ENCODE measurements around the gene TMEM9. TPM values are rescaled to one million over a fixed set of nuclear protein-coding genes. Genes with fewer than 3 reads are reported as not detected.

Gene TMEM9
- total RNA-seq, 2 donors from 2014 or later = 145 to 156 TPM

- no peak overlapping the region for H3K9ac ChIP-seq (ENCODE audit: extremely low read depth, low read length, poor library complexity, severe bottlenecking)
- H3K27me3 ChIP-seq (ENCODE audit: control insufficient read depth, insufficient read depth, low read length, poor library complexity, severe bottlenecking) = no peaks in the 10 kb centered on the region
- no peaks in the 10 kb centered on the region for H3K9me3 ChIP-seq (ENCODE audit: control insufficient read depth, low read length)
- H3K4me1 ChIP-seq (ENCODE audit: control insufficient read depth, insufficient read depth, low read length) = no peaks in the 10 kb centered on the region
- H3K27me3 Mint-ChIP-seq (ENCODE audit: insufficient read depth) = peaks cover 2% of the 10 kb centered on the region
- peaks cover under 1% of the 10 kb centered on the region for H3K36me3 ChIP-seq (ENCODE audit: control insufficient read depth, insufficient read depth, low read length)
- no peak overlapping the region for H3K27ac Mint-ChIP-seq
- no peak overlapping the region for H3K4me3 ChIP-seq (ENCODE audit: low read length)
- H3K4me3 Mint-ChIP-seq = no peak overlapping the region
- H3K9me3 Mint-ChIP-seq = peaks cover 4% of the 10 kb centered on the region
- no peak overlapping the region for H3K27ac ChIP-seq (ENCODE audit: low read depth, low read length)
- TF ChIP-seq CTCF (conservative IDR thresholded peaks at IDR 0.05) = no peak
- peaks cover 12% of the 10 kb centered on the region for H3K36me3 Mint-ChIP-seq (ENCODE audit: low read depth)
- H3K4me1 Mint-ChIP-seq = peaks cover 10% of the 10 kb centered on the region
- 91 to 96% methylated on average over 9 to 13 of the region's 13 CpGs for WGBS, 2 experiments (ENCODE audit: insufficient coverage in 1 of 2, insufficient read length in 1 of 2)
- no peak for DNase-seq
These were observed 25.3 kb downstream of the TMEM9 start for GRCh38 chr1:201128962-201129361.

- no peak overlapping the region for H3K9ac ChIP-seq (ENCODE audit: extremely low read depth, low read length, poor library complexity, severe bottlenecking)
- peaks cover 4% of the 10 kb centered on the region for H3K9me3 Mint-ChIP-seq
- no peaks in the 10 kb centered on the region for H3K9me3 ChIP-seq (ENCODE audit: control insufficient read depth, low read length)
- H3K4me1 ChIP-seq (ENCODE audit: control insufficient read depth, insufficient read depth, low read length) = no peaks in the 10 kb centered on the region
- WGBS, 2 experiments (ENCODE audit: insufficient coverage in 1 of 2, insufficient read length in 1 of 2) = 95 to 100% methylated on average over 4 to 9 of the region's 9 CpGs
- H3K27ac ChIP-seq (ENCODE audit: low read depth, low read length) = no peak overlapping the region
- H3K4me1 Mint-ChIP-seq = peaks cover 10% of the 10 kb centered on the region
- peaks cover 9% of the 10 kb centered on the region for H3K36me3 Mint-ChIP-seq (ENCODE audit: low read depth)
- no peak for TF ChIP-seq CTCF (conservative IDR thresholded peaks at IDR 0.05)
- no peaks in the 10 kb centered on the region for H3K36me3 ChIP-seq (ENCODE audit: control insufficient read depth, insufficient read depth, low read length)
- H3K4me3 Mint-ChIP-seq = no peak overlapping the region
- no peaks in the 10 kb centered on the region for H3K27me3 ChIP-seq (ENCODE audit: control insufficient read depth, insufficient read depth, low read length, poor library complexity, severe bottlenecking)
- H3K4me3 ChIP-seq (ENCODE audit: low read length) = no peak overlapping the region
- H3K27me3 Mint-ChIP-seq (ENCODE audit: insufficient read depth) = peaks cover 5% of the 10 kb centered on the region
- no peak for DNase-seq
- no peak overlapping the region for H3K27ac Mint-ChIP-seq
These were observed 25.8 kb downstream of the TMEM9 start for GRCh38 chr1:201128476-201128875.

- peaks cover 5% of the 10 kb centered on the region for H3K27me3 Mint-ChIP-seq (ENCODE audit: insufficient read depth)
- H3K27ac Mint-ChIP-seq = no peak overlapping the region
- no peak overlapping the region for H3K4me3 ChIP-seq (ENCODE audit: low read length)
- no peak overlapping the region for H3K4me3 Mint-ChIP-seq
- no peak for DNase-seq
- no peak overlapping the region for H3K27ac ChIP-seq (ENCODE audit: low read depth, low read length)
- TF ChIP-seq CTCF (conservative IDR thresholded peaks at IDR 0.05) = no peak
- H3K36me3 ChIP-seq (ENCODE audit: control insufficient read depth, insufficient read depth, low read length) = no peaks in the 10 kb centered on the region
- no peaks in the 10 kb centered on the region for H3K27me3 ChIP-seq (ENCODE audit: control insufficient read depth, insufficient read depth, low read length, poor library complexity, severe bottlenecking)
- H3K9me3 ChIP-seq (ENCODE audit: control insufficient read depth, low read length) = no peaks in the 10 kb centered on the region
- no peak overlapping the region for H3K9ac ChIP-seq (ENCODE audit: extremely low read depth, low read length, poor library complexity, severe bottlenecking)
- peaks cover 4% of the 10 kb centered on the region for H3K9me3 Mint-ChIP-seq
- peaks cover 4% of the 10 kb centered on the region for H3K36me3 Mint-ChIP-seq (ENCODE audit: low read depth)
- peaks cover 10% of the 10 kb centered on the region for H3K4me1 Mint-ChIP-seq
- WGBS, 2 experiments (ENCODE audit: insufficient coverage in 1 of 2, insufficient read length in 1 of 2) = 93 to 94% methylated on average over 11 to 17 of the region's 17 CpGs
- no peaks in the 10 kb centered on the region for H3K4me1 ChIP-seq (ENCODE audit: control insufficient read depth, insufficient read depth, low read length)
These were observed 26.4 kb downstream of the TMEM9 start for GRCh38 chr1:201127755-201128455.

Data from endodermal cell (in vitro differentiated cells).